ENCODE results near the gene GRID1. TPM values are rescaled to one million over a fixed set of nuclear protein-coding genes. Genes with fewer than 3 reads are reported as not detected.

GRID1 gene
- total RNA-seq, 1 donor from 2014 or later, result 1.1 TPM

- H3K4me1 Mint-ChIP-seq, result no peaks in the 10 kb centered on the region
- no peak overlapping the region for H3K4me3 Mint-ChIP-seq
- no peak for DNase-seq (ENCODE audit: low read depth, low spot score)
- no peaks in the 10 kb centered on the region for H3K36me3 Mint-ChIP-seq (ENCODE audit: low read depth)
- H3K27me3 Mint-ChIP-seq (ENCODE audit: low read depth), result no peaks in the 10 kb centered on the region
- H3K9me3 Mint-ChIP-seq, result peaks cover 3% of the 10 kb centered on the region
- TF ChIP-seq CTCF (conservative IDR thresholded peaks at IDR 0.05), result no peak
- no peak overlapping the region for H3K27ac Mint-ChIP-seq (ENCODE audit: unreplicated experiment)
Observed at GRCh38 chr10:85645926-85646711, 720.5 kb downstream of the GRID1 start.

- Mint-ChIP-seq H3K4me3 (no peak overlapping the region), H3K9me3 (peaks cover 3% of the 10 kb centered on the region)
Observed at GRCh38 chr10:85645053-85645452, 721.5 kb downstream of the GRID1 start.

GRCh38 chr10:85643845-85644525 is 722.6 kb downstream of the GRID1 start:
- DNase-seq (ENCODE audit: low read depth, low spot score), result no peak
- Mint-ChIP-seq H3K4me1 (no peaks in the 10 kb centered on the region), H3K36me3 (ENCODE audit: low read depth) (no peaks in the 10 kb centered on the region), H3K9me3 (no peaks in the 10 kb centered on the region), H3K27ac (ENCODE audit: unreplicated experiment) (no peak overlapping the region), H3K27me3 (ENCODE audit: low read depth) (no peaks in the 10 kb centered on the region), H3K4me3 (no peak overlapping the region)
- TF ChIP-seq CTCF (conservative IDR thresholded peaks at IDR 0.05), result no peak

More at GRCh38 chr10:85645053-85645452, 721.5 kb downstream of the GRID1 start:
- DNase-seq (ENCODE audit: low read depth, low spot score), result no peak
- no peaks in the 10 kb centered on the region for H3K36me3 Mint-ChIP-seq (ENCODE audit: low read depth)
- no peak overlapping the region for H3K27ac Mint-ChIP-seq (ENCODE audit: unreplicated experiment)
- no peaks in the 10 kb centered on the region for H3K27me3 Mint-ChIP-seq (ENCODE audit: low read depth)
- TF ChIP-seq CTCF (conservative IDR thresholded peaks at IDR 0.05), result no peak
- H3K4me1 Mint-ChIP-seq, result no peaks in the 10 kb centered on the region

- TF ChIP-seq CTCF (conservative IDR thresholded peaks at IDR 0.05), result no peak
- Mint-ChIP-seq H3K9me3 (no peaks in the 10 kb centered on the region), H3K4me1 (no peaks in the 10 kb centered on the region), H3K27ac (ENCODE audit: unreplicated experiment) (no peak overlapping the region), H3K4me3 (no peak overlapping the region), H3K36me3 (ENCODE audit: low read depth) (no peaks in the 10 kb centered on the region), H3K27me3 (ENCODE audit: low read depth) (no peaks in the 10 kb centered on the region)
- no peak for DNase-seq (ENCODE audit: low read depth, low spot score)
Observed at GRCh38 chr10:85643171-85643844, 723.3 kb downstream of the GRID1 start.

GRCh38 chr10:85642421-85643170 is 724.0 kb downstream of the GRID1 start:
- Mint-ChIP-seq H3K27me3 (ENCODE audit: low read depth) (no peaks in the 10 kb centered on the region), H3K4me1 (no peaks in the 10 kb centered on the region), H3K27ac (ENCODE audit: unreplicated experiment) (no peak overlapping the region), H3K4me3 (no peak overlapping the region), H3K9me3 (no peaks in the 10 kb centered on the region), H3K36me3 (ENCODE audit: low read depth) (no peaks in the 10 kb centered on the region)
- DNase-seq (ENCODE audit: low read depth, low spot score), result no peak
- no peak for TF ChIP-seq CTCF (conservative IDR thresholded peaks at IDR 0.05)

All from neural crest cell (in vitro differentiated cells).